ENCODE results near the gene HOXD4. TPM values are rescaled to one million over a fixed set of nuclear protein-coding genes. Genes with fewer than 3 reads are reported as not detected.

The HOXD4 gene
- total and polyA plus RNA-seq, 2 experiments from 2014 or later, result 1.4 to 2.5 TPM

- Histone ChIP-seq H3K79me2 (ENCODE audit: insufficient read depth) (peaks cover 9% of the 10 kb centered on the region; the same call in 1 of the 2 replicates), H3F3A (ENCODE audit: insufficient read depth) (peaks cover 6% of the 10 kb centered on the region; the same call in 1 of the 2 replicates), H3K4me3 (no peak overlapping the region), H3K4me2 (ENCODE audit: unreplicated experiment) (no peak overlapping the region), H3K27ac (no peak overlapping the region), H4K20me1 (ENCODE audit: insufficient read depth) (no peaks in the 10 kb centered on the region), H3K27me3 (replicated peaks; ENCODE audit: insufficient read depth) (no peaks in the 10 kb centered on the region), H3K4me1 (ENCODE audit: insufficient read depth) (0 out of 2 replicates have a peak, but pooled peaks cover 5% of the 10 kb centered on the region), H3K9me3 (ENCODE audit: low read depth) (no peaks in the 10 kb centered on the region), H3K9me2 (ENCODE audit: insufficient read depth) (no peaks in the 10 kb centered on the region), H3K9ac (no peak overlapping the region), H2AFZ (no peak overlapping the region), H3K36me3 (ENCODE audit: low read depth) (no peaks in the 10 kb centered on the region)
- WGBS, 2 experiments (ENCODE audit: low coverage in 1 of 2, low lambda C conversion rate in 2 of 2, missing lambda C conversion rate in 2 of 2), result 100% methylated on average over 2 of the region's 2 CpGs
- DNase-seq, result no peak
- in situ Hi-C loops (cut with MboI), result no loop called here
- TF ChIP-seq EZH2phosphoT487 (IDR thresholded peaks at IDR 0.05; ENCODE audit: insufficient read depth, low read depth) (no peak), EZH2 (IDR thresholded peaks at IDR 0.05; ENCODE audit: insufficient read depth, poor library complexity, severe bottlenecking) (no peak)
Measured at GRCh38 chr2:176186024-176186423, 34.7 kb downstream of the HOXD4 start.

- no peaks in the 10 kb centered on the region for H3K9me3 ChIP-seq (ENCODE audit: low read depth)
- H4K20me1 ChIP-seq (ENCODE audit: insufficient read depth), result no peaks in the 10 kb centered on the region
- H3K36me3 ChIP-seq (ENCODE audit: low read depth), result no peaks in the 10 kb centered on the region
- H3K4me2 ChIP-seq (ENCODE audit: unreplicated experiment), result peak overlapping the region; percentile 87
- in situ Hi-C loops (cut with MboI), result no loop called here
- H3K79me2 ChIP-seq (ENCODE audit: insufficient read depth), result peaks cover 9% of the 10 kb centered on the region; the same call in 1 of the 2 replicates
- TF ChIP-seq EZH2phosphoT487 (IDR thresholded peaks at IDR 0.05; ENCODE audit: insufficient read depth, low read depth) (no peak), EZH2 (IDR thresholded peaks at IDR 0.05; ENCODE audit: insufficient read depth, poor library complexity, severe bottlenecking) (no peak)
- H3K9ac ChIP-seq, result peak overlapping the region; percentile 83
- H3K4me1 ChIP-seq (ENCODE audit: insufficient read depth), result 0 out of 2 replicates have a peak, but pooled peaks cover 5% of the 10 kb centered on the region
- H3F3A ChIP-seq (ENCODE audit: insufficient read depth), result peaks cover 6% of the 10 kb centered on the region; the same call in 1 of the 2 replicates
- H3K9me2 ChIP-seq (ENCODE audit: insufficient read depth), result no peaks in the 10 kb centered on the region
- no peaks in the 10 kb centered on the region for H3K27me3 ChIP-seq (replicated peaks; ENCODE audit: insufficient read depth)
- 14 to 15% methylated on average over 13 of the region's 13 CpGs for WGBS, 2 experiments (ENCODE audit: low coverage in 1 of 2, low lambda C conversion rate in 2 of 2, missing lambda C conversion rate in 2 of 2)
- peak overlapping the region; percentile 86 for H3K4me3 ChIP-seq
- H3K27ac ChIP-seq, result peak overlapping the region; percentile 54
- peak overlapping the region; percentile 96 for H2AFZ ChIP-seq
- DNase-seq, result peak; percentile 64
Measured at GRCh38 chr2:176187200-176187898, 36.0 kb downstream of the HOXD4 start.

- WGBS, 2 experiments (ENCODE audit: low coverage in 1 of 2, low lambda C conversion rate in 2 of 2, missing lambda C conversion rate in 2 of 2), result 1% methylated on average over 50 to 65 of the region's 68 CpGs
- Histone ChIP-seq H3K36me3 (ENCODE audit: low read depth) (no peaks in the 10 kb centered on the region), H4K20me1 (ENCODE audit: insufficient read depth) (no peaks in the 10 kb centered on the region), H3K27me3 (replicated peaks; ENCODE audit: insufficient read depth) (no peaks in the 10 kb centered on the region), H3K4me2 (ENCODE audit: unreplicated experiment) (peak within 1 kb of the TSS; percentile 87), H3K9ac (peak within 1 kb of the TSS; percentile 83), H3F3A (ENCODE audit: insufficient read depth) (peaks cover 6% of the 10 kb centered on the region; the same call in 1 of the 2 replicates), H3K9me2 (ENCODE audit: insufficient read depth) (no peaks in the 10 kb centered on the region), H3K79me2 (ENCODE audit: insufficient read depth) (peaks cover 9% of the 10 kb centered on the region; the same call in 1 of the 2 replicates), H3K4me3 (peak within 1 kb of the TSS; percentile 86), H3K4me1 (ENCODE audit: insufficient read depth) (0 out of 2 replicates have a peak, but pooled peaks cover 5% of the 10 kb centered on the region), H3K27ac (peak within 1 kb of the TSS; percentile 54), H2AFZ (peak within 1 kb of the TSS; percentile 96), H3K9me3 (ENCODE audit: low read depth) (no peaks in the 10 kb centered on the region)
- in situ Hi-C loops (cut with MboI), result no loop called here
- TF ChIP-seq EZH2phosphoT487 (IDR thresholded peaks at IDR 0.05; ENCODE audit: insufficient read depth, low read depth), result no peak
- no peak for TF ChIP-seq EZH2 (IDR thresholded peaks at IDR 0.05; ENCODE audit: insufficient read depth, poor library complexity, severe bottlenecking)
- DNase-seq, result peak; percentile 84
Measured at GRCh38 chr2:176187899-176188773, 36.8 kb downstream of the HOXD4 start, which contains the start of gene HOXD1. Gene HOXD1, plus strand, starts transcription at chr2:176188668. Its CDS starts 134 bp downstream, at chr2:176188802.
